ENCODE measurements around the gene TMEM131.

- TF ChIP-seq MAX (IDR thresholded peaks at IDR 0.05; ENCODE audit: low read depth, low read length) (no peak), CTCF (IDR thresholded peaks at IDR 0.05; ENCODE audit: low read depth, low read length) (no peak), POLR2A (IDR thresholded peaks at IDR 0.05; ENCODE audit: extremely low read depth, insufficient read length) (no peak)
Observed at GRCh38 chr2:97868986-97869721, 126.6 kb downstream of the TMEM131 start.

Measured in NB4 (cell line).